ENCODE data around the gene AIFM3. TPM values are rescaled to one million over a fixed set of nuclear protein-coding genes. Genes with fewer than 3 reads are reported as not detected.
"Not testable (repeated sequence)": the region's sequence is repeated elsewhere in the genome, so short reads cannot be mapped to it uniquely, and the experiment has no call there.

The AIFM3 gene
- total and polyA plus RNA-seq, 4 donors: 0.38 to 1.1 (median 0.63) TPM

GRCh38 chr22:20970939-20971657 lies 4.0 kb downstream of the AIFM3 start:
- DNase-seq (ENCODE audit: low spot score): no peak
- Histone ChIP-seq H3K9me3 (ENCODE audit: control insufficient read depth in 4 of 4, low read length in 3 of 4) (no peaks in the 10 kb centered on the region), H3K27me3 (ENCODE audit: control insufficient read depth in 4 of 4, insufficient read depth in 4 of 4, low read length in 3 of 4) (no peaks in the 10 kb centered on the region), H3K4me3 (ENCODE audit: low read depth in 1 of 3, low read length in 3 of 3) (no peak overlapping the region), H3K27ac (ENCODE audit: low read depth in 1 of 2, low read length in 2 of 2) (no peak overlapping the region), H3K4me1 (ENCODE audit: control insufficient read depth in 4 of 4, insufficient read depth in 4 of 4, low read length in 3 of 4) (peaks cover 0 to 4% (median 0%) of the 10 kb centered on the region in 4 donors), H3K36me3 (ENCODE audit: control insufficient read depth in 4 of 4, insufficient read depth in 3 of 4, low read depth in 1 of 4, low read length in 3 of 4) (no peaks in the 10 kb centered on the region), H3K9ac (ENCODE audit: low read depth in 1 of 2, low read length in 2 of 2) (no peak overlapping the region)
- 88% methylated on average over 4 of the region's 4 CpGs for WGBS
- TF ChIP-seq ATF3 (IDR thresholded peaks at IDR 0.05) (no peak), FOXA2 (IDR thresholded peaks at IDR 0.05) (no peak), TAF1 (conservative IDR thresholded peaks at IDR 0.05) (no peak), MAX (IDR thresholded peaks at IDR 0.05) (no peak), RAD21 (IDR thresholded peaks at IDR 0.05) (no peak), REST (IDR thresholded peaks at IDR 0.05) (no peak), RXRA (IDR thresholded peaks at IDR 0.05) (no peak), SP1 (IDR thresholded peaks at IDR 0.05) (no peak), ZBTB33 (IDR thresholded peaks at IDR 0.05) (no peak), FOXA1 (IDR thresholded peaks at IDR 0.05) (no peak), HNF4G (IDR thresholded peaks at IDR 0.05) (no peak)

- WGBS: 88% methylated on average over 11 of the region's 11 CpGs
Measured at GRCh38 chr22:20972014-20972694, 5.1 kb downstream of the AIFM3 start.

More at GRCh38 chr22:20972014-20972694, 5.1 kb downstream of the AIFM3 start:
- H3K9ac ChIP-seq (ENCODE audit: low read depth in 1 of 2, low read length in 2 of 2); H3K27ac ChIP-seq (ENCODE audit: low read depth in 1 of 2, low read length in 2 of 2); H3K27me3 ChIP-seq (ENCODE audit: control insufficient read depth in 4 of 4, insufficient read depth in 4 of 4, low read length in 3 of 4); DNase-seq (ENCODE audit: low spot score); H3K4me3 ChIP-seq (ENCODE audit: low read depth in 1 of 3, low read length in 3 of 3); H3K9me3 ChIP-seq (ENCODE audit: control insufficient read depth in 4 of 4, low read length in 3 of 4); H3K36me3 ChIP-seq (ENCODE audit: control insufficient read depth in 4 of 4, insufficient read depth in 3 of 4, low read depth in 1 of 4, low read length in 3 of 4); H3K4me1 ChIP-seq (ENCODE audit: control insufficient read depth in 4 of 4, insufficient read depth in 4 of 4, low read length in 3 of 4): not testable (repeated sequence)

Measured in liver (tissue), 9 donors.